ENCODE measurements around the gene MARCHF3. TPM values are rescaled to one million over a fixed set of nuclear protein-coding genes. Genes with fewer than 3 reads are reported as not detected.
A peak's percentile ranks its signal among the peaks of the same experiment; 100 is the strongest.

MARCHF3 gene
- total RNA-seq, 1 experiment from 2014 or later = 15.9 TPM

DNA sequence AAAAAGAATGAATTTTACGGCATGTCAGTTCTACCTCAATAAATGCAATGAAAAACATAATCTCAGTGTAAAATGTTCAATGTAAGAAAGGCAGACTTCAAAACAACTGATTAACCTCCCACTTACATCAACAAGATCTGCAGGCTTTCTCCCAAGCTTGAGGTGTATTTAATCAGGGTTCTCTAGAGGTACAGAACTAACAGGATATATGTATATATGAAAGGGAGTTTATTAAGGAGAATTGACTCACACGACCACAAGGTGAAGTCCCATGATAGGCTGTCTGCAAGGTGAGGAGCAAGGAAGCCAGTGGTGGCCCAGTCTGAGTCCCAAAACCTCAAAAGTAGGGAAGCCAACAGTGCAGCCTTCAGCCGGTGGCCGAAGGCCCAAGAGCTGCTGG lies 35.9 kb downstream of the MARCHF3 start:
- H3K27me3 ChIP-seq (ENCODE audit: control insufficient read depth, insufficient read depth, low read length) = no peaks in the 10 kb centered on the region
- DNase-seq = no peak
- H3K4me3 ChIP-seq (ENCODE audit: insufficient read depth, low read depth, low read length) = no peak overlapping the region
- H3K36me3 ChIP-seq (replicated peaks; ENCODE audit: control insufficient read depth, insufficient read depth, low read length) = no peaks in the 10 kb centered on the region

DNA sequence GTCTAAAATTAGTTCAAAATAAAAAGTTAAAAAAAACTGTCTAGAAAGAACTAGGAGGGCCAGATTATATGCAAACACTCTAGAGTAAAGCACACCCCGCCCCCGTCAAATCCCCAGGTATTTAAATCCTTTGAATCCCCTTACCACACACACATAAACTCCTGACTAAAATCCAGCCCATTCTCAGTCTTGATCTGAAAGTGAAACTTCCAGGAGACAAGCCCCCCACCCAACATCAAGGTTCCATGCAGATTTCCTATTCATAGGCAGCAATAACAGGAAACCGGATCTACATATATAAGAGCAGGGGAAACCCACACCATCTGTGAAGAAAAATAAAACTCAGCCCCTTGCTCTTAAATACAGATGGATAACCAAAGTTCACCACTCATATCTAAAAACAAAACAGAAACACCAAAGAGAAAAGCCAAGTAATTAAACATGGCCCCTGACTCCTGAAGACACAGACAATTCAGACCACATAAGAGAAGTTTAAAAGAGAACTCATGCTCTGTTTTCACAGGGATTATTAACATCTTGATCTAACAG lies 42.3 kb downstream of the MARCHF3 start:
- Histone ChIP-seq H3K36me3 (replicated peaks; ENCODE audit: control insufficient read depth, insufficient read depth, low read length) (no peaks in the 10 kb centered on the region), H3K27me3 (ENCODE audit: control insufficient read depth, insufficient read depth, low read length) (no peaks in the 10 kb centered on the region), H3K4me3 (ENCODE audit: insufficient read depth, low read depth, low read length) (no peak overlapping the region)
- no peak for DNase-seq

DNA sequence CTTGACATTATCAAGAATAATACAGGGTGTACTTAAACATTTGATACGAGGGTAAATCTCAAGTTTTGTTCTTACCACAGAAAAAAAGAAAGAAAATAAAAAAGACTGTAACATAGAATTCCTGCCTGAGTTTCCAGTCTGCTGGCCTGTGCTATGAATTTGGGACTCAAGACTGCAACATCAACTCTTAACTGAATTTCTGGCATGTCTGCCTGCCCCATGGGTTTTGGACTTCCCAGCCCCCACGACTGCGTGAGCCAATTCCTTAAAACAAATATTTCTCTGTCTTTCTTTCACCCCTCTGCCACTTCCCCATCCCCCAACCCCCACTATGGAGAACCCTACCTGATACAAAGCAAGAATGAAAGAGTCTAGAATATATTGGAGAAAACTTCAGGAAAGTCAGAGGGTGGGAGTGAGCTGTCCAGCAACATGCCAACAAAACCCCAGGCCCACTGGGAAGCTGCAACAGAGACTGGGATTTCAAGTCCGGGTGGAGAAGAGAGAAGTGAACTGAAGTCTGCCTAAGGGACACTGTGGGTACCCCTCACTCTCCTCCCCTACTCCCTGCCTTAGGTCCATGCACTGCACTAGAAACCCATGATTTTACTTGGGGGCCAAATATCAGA lies 43.0 kb downstream of the MARCHF3 start:
- no peaks in the 10 kb centered on the region for H3K27me3 ChIP-seq (ENCODE audit: control insufficient read depth, insufficient read depth, low read length)
- DNase-seq = no peak
- H3K4me3 ChIP-seq (ENCODE audit: insufficient read depth, low read depth, low read length) = no peak overlapping the region
- H3K36me3 ChIP-seq (replicated peaks; ENCODE audit: control insufficient read depth, insufficient read depth, low read length) = no peaks in the 10 kb centered on the region

DNA sequence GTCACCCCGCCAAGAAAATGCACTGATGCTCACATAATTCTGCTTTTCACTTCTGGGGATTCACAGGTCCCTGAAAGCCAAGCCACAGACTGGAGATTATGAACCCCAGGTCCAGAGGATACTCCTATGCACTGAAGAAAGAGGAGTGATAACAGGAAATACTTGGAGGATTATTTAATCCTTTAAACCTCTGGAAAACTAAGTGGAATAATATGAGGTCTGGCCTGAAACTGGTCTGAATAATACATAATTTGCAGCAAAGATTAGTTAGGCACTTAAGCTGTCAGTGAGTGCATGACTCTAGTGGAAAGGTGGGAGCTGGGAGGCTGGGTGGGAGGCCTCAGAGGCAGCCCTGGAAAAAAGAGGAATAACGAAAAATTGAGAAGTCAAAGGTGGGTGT lies 45.7 kb downstream of the MARCHF3 start:
- H3K27me3 ChIP-seq (ENCODE audit: control insufficient read depth, insufficient read depth, low read length) = no peaks in the 10 kb centered on the region
- H3K4me3 ChIP-seq (ENCODE audit: insufficient read depth, low read depth, low read length) = no peak overlapping the region
- H3K36me3 ChIP-seq (replicated peaks; ENCODE audit: control insufficient read depth, insufficient read depth, low read length) = no peaks in the 10 kb centered on the region
- DNase-seq = no peak

DNA sequence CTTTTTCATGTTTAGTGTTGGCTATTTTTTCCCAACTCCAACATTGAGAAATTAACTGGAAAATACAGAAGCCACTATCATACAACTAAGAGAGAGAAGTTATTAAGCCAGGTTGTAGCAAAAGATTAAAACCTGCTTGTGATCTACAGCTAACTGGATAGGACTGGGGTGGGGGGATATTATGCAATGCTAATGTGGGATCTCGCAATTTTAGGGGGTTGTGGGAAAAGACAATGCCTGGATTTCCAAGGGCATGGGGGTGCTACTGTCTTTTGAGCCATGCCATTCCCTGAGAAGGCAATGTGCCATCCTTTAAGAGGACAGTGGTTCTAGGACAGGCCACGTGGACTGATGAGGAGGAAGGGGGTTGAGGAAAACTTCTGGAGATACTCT lies 46.5 kb downstream of the MARCHF3 start:
- no peaks in the 10 kb centered on the region for H3K36me3 ChIP-seq (replicated peaks; ENCODE audit: control insufficient read depth, insufficient read depth, low read length)
- no peak for DNase-seq
- no peak overlapping the region for H3K4me3 ChIP-seq (ENCODE audit: insufficient read depth, low read depth, low read length)
- no peaks in the 10 kb centered on the region for H3K27me3 ChIP-seq (ENCODE audit: control insufficient read depth, insufficient read depth, low read length)

DNA sequence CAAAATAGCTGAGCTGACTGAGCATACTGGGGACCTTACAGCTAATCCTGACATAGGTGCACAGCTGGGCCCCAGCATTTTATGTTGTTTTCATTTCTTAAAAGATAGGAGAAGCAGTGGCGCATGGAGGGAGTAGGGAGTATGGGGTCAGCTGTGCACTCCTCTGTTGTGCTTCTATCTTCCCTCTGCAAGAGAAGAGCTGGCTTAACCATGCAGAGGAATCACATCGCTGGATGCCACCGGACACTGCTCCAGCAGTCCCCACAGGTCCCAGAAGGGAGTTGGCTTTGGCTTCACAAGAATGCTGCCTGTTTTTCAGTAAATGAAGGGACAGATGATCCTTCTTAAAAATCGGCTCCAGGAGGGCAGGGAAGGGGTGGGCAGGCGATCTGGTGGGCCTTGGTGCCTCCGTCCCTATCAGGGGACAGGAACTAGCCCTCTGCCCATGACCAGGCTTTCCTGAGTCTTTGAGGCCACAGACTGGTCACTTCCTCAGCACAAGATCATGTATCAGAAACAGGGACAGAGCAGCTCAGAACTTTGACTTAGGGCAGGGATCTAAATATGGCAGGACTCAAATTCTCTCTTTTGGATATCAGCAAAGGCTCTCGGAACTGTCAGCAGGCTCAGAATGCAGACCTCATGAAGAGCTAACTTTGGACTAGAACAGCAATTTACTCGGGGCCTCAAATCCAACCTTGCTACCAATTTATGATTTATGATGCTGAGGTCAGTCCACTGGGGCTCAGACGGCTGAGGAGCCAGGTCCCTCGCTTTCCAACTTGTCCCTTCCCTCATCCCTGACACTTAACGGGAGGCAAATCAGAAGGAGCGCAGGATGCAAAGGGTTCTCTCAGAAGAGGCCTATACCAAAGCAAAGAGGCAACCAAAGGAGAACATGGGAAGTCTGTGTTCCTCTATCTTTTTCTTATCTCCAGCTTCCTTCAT lies 47.2 kb downstream of the MARCHF3 start:
- DNase-seq = no peak

DNA sequence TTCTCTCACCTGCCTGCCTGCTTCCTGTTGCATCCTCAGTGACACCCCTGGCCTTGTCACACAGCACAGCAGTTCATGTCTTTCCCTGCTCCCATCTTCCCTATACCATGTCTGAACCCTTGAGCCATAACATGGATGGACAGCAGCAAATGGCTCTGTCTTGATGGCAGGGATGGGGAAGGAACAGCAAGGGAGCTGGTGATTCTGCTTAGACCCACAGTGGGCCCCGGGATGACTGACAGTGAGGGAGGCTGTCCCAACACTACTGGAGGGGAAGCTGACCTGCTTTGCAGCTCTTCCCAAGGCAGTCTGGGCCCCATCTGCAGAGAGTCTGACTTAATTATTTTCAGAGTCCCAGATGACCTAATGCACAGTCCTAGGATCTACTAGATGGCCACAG lies 48.2 kb downstream of the MARCHF3 start:
- Histone ChIP-seq H3K4me3 (ENCODE audit: insufficient read depth, low read depth, low read length) (no peak overlapping the region), H3K36me3 (replicated peaks; ENCODE audit: control insufficient read depth, insufficient read depth, low read length) (no peaks in the 10 kb centered on the region), H3K27me3 (ENCODE audit: control insufficient read depth, insufficient read depth, low read length) (no peaks in the 10 kb centered on the region)
- DNase-seq = no peak

More for the DNA sequence above, 47.2 kb downstream of the MARCHF3 start:
- H3K36me3 ChIP-seq (replicated peaks; ENCODE audit: control insufficient read depth, insufficient read depth, low read length) = no peaks in the 10 kb centered on the region
- H3K27me3 ChIP-seq (ENCODE audit: control insufficient read depth, insufficient read depth, low read length) = no peaks in the 10 kb centered on the region
- H3K4me3 ChIP-seq (ENCODE audit: insufficient read depth, low read depth, low read length) = no peak overlapping the region

DNA sequence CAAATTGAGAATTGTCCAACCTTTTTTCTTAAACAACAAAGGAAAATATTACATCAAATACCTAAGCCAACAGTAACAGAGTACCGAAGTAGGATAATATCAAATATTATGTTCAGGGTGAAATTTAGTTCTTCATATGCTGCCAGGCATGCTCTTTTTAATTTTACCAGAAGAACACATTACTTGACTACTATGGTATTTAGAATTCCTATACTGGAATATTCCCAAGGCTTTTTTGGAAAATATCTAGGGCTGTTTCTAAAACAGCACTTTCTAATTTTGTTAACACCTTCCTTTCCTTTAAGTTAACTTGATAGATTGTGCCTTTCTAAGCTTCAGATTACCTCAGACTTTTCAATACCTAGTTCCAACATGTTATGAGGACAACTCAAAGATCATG lies 48.7 kb downstream of the MARCHF3 start:
- H3K36me3 ChIP-seq (replicated peaks; ENCODE audit: control insufficient read depth, insufficient read depth, low read length) = no peaks in the 10 kb centered on the region
- no peak overlapping the region for H3K4me3 ChIP-seq (ENCODE audit: insufficient read depth, low read depth, low read length)
- H3K27me3 ChIP-seq (ENCODE audit: control insufficient read depth, insufficient read depth, low read length) = no peaks in the 10 kb centered on the region
- DNase-seq = no peak

DNA sequence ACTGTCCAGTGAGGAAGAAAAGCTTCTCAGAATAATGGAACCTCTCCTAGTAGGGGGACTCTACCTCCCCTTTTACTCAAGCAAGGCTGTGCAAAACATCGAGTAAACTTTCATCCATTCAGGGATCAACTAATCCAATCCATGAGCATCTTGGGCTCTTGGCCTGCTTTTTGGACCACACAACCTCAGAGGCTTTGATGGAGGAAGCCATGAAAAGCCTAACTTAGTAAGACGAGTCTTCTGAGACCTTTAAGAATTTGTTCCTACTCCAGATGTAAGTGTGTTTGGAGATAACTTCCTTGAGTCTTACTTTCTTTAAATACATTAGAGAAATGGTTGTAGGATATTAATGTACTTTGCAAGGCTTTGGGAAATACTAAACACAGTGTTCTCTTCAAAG lies 49.1 kb downstream of the MARCHF3 start:
- Histone ChIP-seq H3K36me3 (replicated peaks; ENCODE audit: control insufficient read depth, insufficient read depth, low read length) (no peaks in the 10 kb centered on the region), H3K4me3 (ENCODE audit: insufficient read depth, low read depth, low read length) (no peak overlapping the region), H3K27me3 (ENCODE audit: control insufficient read depth, insufficient read depth, low read length) (no peaks in the 10 kb centered on the region)
- DNase-seq = no peak

DNA sequence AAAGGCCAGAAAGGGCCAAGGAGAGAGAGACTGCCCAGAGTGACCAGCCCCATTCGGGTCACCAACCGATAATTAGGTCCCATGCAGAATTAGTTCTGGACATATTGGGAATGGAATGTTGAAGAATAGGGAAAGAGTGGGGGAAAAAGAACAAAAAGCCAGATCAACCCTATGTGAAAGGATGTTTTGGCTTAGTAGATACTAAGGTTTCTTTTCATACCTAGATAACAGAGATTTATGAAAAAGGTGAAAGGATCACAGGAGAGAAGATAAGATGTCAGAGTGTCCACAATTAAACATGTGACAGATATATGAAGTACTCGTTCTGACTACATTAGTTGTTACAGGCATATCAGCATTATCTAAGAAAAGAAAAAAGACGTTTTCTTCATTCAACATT lies 52.1 kb downstream of the MARCHF3 start:
- Histone ChIP-seq H3K4me3 (ENCODE audit: insufficient read depth, low read depth, low read length) (no peak overlapping the region), H3K27me3 (ENCODE audit: control insufficient read depth, insufficient read depth, low read length) (no peaks in the 10 kb centered on the region), H3K36me3 (replicated peaks; ENCODE audit: control insufficient read depth, insufficient read depth, low read length) (no peaks in the 10 kb centered on the region)
- DNase-seq = no peak

DNA sequence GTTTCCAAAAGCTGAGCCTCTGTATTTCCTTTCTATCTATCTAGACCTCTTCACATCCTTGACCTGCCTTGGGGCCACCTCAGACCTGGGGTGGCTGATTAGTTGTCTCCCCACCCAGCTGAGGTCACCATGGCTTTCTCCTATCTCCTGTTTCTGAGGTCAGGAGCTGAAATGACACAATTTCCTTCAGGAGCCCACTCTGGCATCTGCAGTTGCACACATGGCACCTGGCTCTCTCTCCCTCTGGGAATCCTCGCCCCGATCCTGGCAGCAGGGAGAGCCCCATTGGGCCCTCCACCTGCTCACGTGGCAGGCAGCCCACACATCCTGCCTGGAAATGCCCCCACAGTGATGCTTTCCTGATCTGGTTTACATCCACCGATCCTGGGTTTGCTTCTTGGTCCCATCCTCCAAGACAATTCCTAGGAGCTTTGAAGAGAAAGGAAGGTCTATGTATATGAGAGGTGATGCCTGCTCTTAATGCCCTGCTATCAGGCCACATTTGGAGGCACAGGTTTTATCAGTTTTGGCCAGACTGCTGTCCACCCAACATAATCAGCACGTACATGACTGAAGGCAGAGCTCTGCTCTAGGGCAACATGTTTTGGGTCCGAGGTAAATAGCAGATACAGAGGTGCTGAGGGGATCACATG lies 53.7 kb downstream of the MARCHF3 start:
- Histone ChIP-seq H3K36me3 (replicated peaks; ENCODE audit: control insufficient read depth, insufficient read depth, low read length) (no peaks in the 10 kb centered on the region), H3K4me3 (ENCODE audit: insufficient read depth, low read depth, low read length) (no peak overlapping the region), H3K27me3 (ENCODE audit: control insufficient read depth, insufficient read depth, low read length) (no peaks in the 10 kb centered on the region)
- DNase-seq = no peak

DNA sequence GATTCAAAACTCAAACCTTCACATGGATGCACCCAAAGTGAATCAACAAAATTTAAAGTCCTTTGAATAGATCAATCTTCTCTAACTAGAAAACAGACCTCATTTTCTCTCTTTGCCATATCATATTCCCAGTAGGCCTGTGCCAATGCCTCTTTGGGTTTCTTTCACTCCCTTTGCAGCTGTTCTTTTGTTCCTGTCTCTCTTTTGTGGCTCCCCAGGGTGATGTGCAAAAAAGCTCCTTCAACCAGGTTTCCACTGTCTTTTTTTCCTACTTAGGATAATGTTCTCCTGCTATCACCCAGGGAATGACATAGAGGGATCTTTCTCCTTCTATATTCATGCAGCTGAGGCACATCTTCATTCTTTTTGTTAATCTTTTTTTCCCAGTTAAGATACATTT lies 54.6 kb downstream of the MARCHF3 start:
- peak; percentile 43 for DNase-seq
- no peaks in the 10 kb centered on the region for H3K27me3 ChIP-seq (ENCODE audit: control insufficient read depth, insufficient read depth, low read length)
- no peaks in the 10 kb centered on the region for H3K36me3 ChIP-seq (replicated peaks; ENCODE audit: control insufficient read depth, insufficient read depth, low read length)

DNA sequence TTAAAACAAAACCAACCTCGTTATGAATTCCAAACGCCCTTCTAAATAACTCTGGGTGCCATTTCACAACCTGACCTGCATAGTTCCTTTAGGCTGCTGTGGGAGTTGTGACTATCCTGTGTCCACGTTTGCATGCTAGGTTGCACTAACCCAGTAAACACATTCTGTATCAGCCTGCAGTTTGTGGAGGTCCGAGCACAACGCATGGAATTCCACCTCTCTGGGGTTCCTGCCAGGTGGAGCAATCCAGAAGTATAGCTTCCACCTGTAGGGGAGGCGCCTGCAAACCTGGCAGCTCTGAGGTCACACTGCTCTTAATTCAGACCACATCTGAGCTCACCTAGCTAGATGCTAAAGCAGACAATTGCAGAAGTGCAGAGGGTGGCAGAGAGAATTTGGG lies 57.2 kb downstream of the MARCHF3 start:
- no peak overlapping the region for H3K4me3 ChIP-seq (ENCODE audit: insufficient read depth, low read depth, low read length)
- peak; percentile 71 for DNase-seq
- H3K36me3 ChIP-seq (replicated peaks; ENCODE audit: control insufficient read depth, insufficient read depth, low read length) = no peaks in the 10 kb centered on the region
- no peaks in the 10 kb centered on the region for H3K27me3 ChIP-seq (ENCODE audit: control insufficient read depth, insufficient read depth, low read length)

More for the DNA sequence above, 54.6 kb downstream of the MARCHF3 start:
- H3K4me3 ChIP-seq (ENCODE audit: insufficient read depth, low read depth, low read length) = no peak overlapping the region

DNA sequence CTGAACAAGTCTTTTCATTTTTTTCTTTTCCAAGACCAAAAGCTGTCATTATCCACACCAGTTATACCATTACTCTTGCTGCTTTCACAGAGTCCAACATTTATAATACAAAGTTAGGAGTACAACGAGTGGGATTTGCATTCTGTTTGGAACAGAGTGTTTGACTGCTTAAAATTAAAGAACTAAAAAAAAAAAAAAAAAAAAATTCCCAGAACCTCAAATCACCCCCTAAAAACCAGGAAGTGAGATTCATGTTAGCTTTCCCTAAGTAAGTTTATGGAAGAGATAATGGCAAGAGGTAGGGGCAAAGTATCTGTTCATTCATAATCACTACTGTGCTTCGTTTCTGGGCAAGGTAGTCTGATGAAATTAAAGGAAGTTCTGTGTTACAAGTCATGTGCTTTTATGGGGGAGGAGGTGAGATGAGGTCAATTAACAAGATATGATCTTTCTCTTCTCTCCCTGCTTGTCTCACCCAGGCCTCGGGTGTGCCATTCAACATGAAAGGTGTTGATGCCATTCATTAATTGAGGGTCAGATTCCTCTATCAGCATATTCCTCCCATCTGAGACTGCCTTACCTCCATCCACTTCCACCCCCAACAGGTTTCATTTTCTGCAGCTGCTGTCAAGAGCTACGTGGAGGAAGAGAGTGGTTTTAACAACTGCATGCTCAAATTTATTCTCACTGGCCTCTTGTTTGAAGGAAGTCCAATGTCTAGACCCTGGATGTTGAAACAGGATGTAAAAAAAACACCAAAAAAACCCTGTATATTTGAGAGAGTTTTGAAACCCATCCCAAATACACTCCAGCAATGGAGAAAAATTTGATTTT lies 58.1 kb downstream of the MARCHF3 start:
- Histone ChIP-seq H3K4me3 (ENCODE audit: insufficient read depth, low read depth, low read length) (no peak overlapping the region), H3K27me3 (ENCODE audit: control insufficient read depth, insufficient read depth, low read length) (no peaks in the 10 kb centered on the region), H3K36me3 (replicated peaks; ENCODE audit: control insufficient read depth, insufficient read depth, low read length) (no peaks in the 10 kb centered on the region)
- DNase-seq = no peak
